Neural cell (in vitro differentiated cells): ENCODE measurements around the gene HMGCS2. TPM values are rescaled to one million over a fixed set of nuclear protein-coding genes. Genes with fewer than 3 reads are reported as not detected.

Source experiments
- H2AFZ ChIP-seq: fragments of 200-600, 300-800 bp; sonication (generic), shearing (Covaris generic); 2 replicates; pipeline ENCODE4 v1.6.0; 2014; ENCODE audit warnings: low read depth, mild to moderate bottlenecking, antibody characterized with exemption, low read length, moderate library complexity
- H3F3A ChIP-seq: fragments of 200-600 bp; shearing (Covaris generic); 2 replicates; pipeline ENCODE4 v1.6.1; 2016; ENCODE audit warnings: mild to moderate bottlenecking, moderate library complexity, mixed read lengths, antibody characterized with exemption, low read length; ENCODE audit not compliant: insufficient read depth, poor library complexity, severe bottlenecking
- H3K27ac ChIP-seq: fragments of 200-600, 300-800 bp; sonication (generic), shearing (Covaris generic); 2 replicates; pipeline ENCODE4 v1.5.1; 2014; ENCODE audit warnings: mild to moderate bottlenecking, low read length, moderate library complexity
- H3K27me3 ChIP-seq: fragments of 300-800, 200-600 bp; sonication (generic), shearing (Covaris generic); 2 replicates; pipeline ENCODE4 v1.6.0; 2014; ENCODE audit warnings: mild to moderate bottlenecking, low read depth, low read length, moderate library complexity; ENCODE audit not compliant: insufficient read depth
- H3K36me3 ChIP-seq: fragments of 300-800, 200-600 bp; sonication (generic), shearing (Covaris generic); 2 replicates; pipeline ENCODE4 v1.5.1; 2014; ENCODE audit warnings: mild to moderate bottlenecking, antibody characterized with exemption, low read length, moderate library complexity; ENCODE audit not compliant: insufficient read depth
- H3K4me2 ChIP-seq: fragments of 300-800, 200-600 bp; sonication (generic), shearing (Covaris generic); 2 replicates; pipeline ENCODE4 v1.6.0; 2014; ENCODE audit warnings: mild to moderate bottlenecking, low read length
- H3K4me3 ChIP-seq: fragments of 300-800, 200-600 bp; sonication (generic), shearing (Covaris generic); 2 replicates; pipeline ENCODE4 v1.5.1; 2014; ENCODE audit warnings: mild to moderate bottlenecking, low read length, moderate library complexity
- H3K79me2 ChIP-seq: fragments of 200-600 bp; shearing (Covaris generic); replicated peaks from 2 replicates; pipeline ENCODE4 v1.6.0; 2014; ENCODE audit warnings: mild to moderate bottlenecking, low read length, moderate library complexity; ENCODE audit not compliant: insufficient read depth
- H3K9ac ChIP-seq: fragments of 300-800, 200-600 bp; sonication (generic), shearing (Covaris generic); 2 replicates; pipeline ENCODE4 v1.6.1; 2016; ENCODE audit warnings: mild to moderate bottlenecking, low read length, mixed read lengths
- H3K9me2 ChIP-seq: fragments of 200-600 bp; shearing (Covaris generic); 2 replicates; pipeline ENCODE4 v1.6.1; 2016; ENCODE audit warnings: mild to moderate bottlenecking, low read length, mixed read lengths; ENCODE audit not compliant: insufficient read depth
- H3K9me3 ChIP-seq: fragments of 200-600, 300-800 bp; sonication (generic), shearing (Covaris generic); 2 replicates; pipeline ENCODE4 v1.6.1; 2016; ENCODE audit warnings: mild to moderate bottlenecking, mixed run types, low read length, moderate library complexity, mixed read lengths
- H4K20me1 ChIP-seq: fragments of 200-600 bp; shearing (Covaris generic); 2 replicates; pipeline ENCODE4 v1.6.1; 2016; ENCODE audit warnings: mild to moderate bottlenecking, mixed run types; ENCODE audit not compliant: insufficient read depth
- EP300 ChIP-seq: fragments of 450-650 bp; conservative IDR thresholded peaks from 2 replicates; pipeline ENCODE4 v1.6.1; 2014; ENCODE audit warnings: antibody characterized with exemption, mild to moderate bottlenecking, moderate library complexity; ENCODE audit not compliant: poor library complexity, severe bottlenecking
- EZH2 ChIP-seq: fragments of 200-600, 300-800 bp; shearing (Covaris generic), sonication (generic); IDR thresholded peaks from 2 replicates; pipeline ENCODE4 v1.6.1; 2014; ENCODE audit warnings: antibody characterized with exemption, low read length, borderline replicate concordance, mild to moderate bottlenecking; ENCODE audit not compliant: insufficient read depth, poor library complexity, severe bottlenecking
- MXI1 ChIP-seq: fragments of 450-650 bp; conservative IDR thresholded peaks from 2 replicates; pipeline ENCODE4 v1.6.1; 2014; ENCODE audit warnings: antibody characterized with exemption, mild to moderate bottlenecking; ENCODE audit not compliant: poor library complexity, severe bottlenecking
- POLR2AphosphoS5 ChIP-seq: IDR thresholded peaks from 2 replicates; pipeline ENCODE4 v1.6.1; 2012
- RAD21 ChIP-seq: fragments of 450-650 bp; conservative IDR thresholded peaks from 2 replicates; pipeline ENCODE4 v1.6.1; 2014; ENCODE audit warnings: antibody characterized with exemption, mild to moderate bottlenecking, moderate library complexity
- SMC3 ChIP-seq: fragments of 450-650 bp; conservative IDR thresholded peaks from 2 replicates; pipeline ENCODE4 v1.6.1; 2014; ENCODE audit warnings: antibody characterized with exemption, mild to moderate bottlenecking, moderate library complexity; ENCODE audit not compliant: poor library complexity
- TAF1 ChIP-seq: IDR thresholded peaks from 2 replicates; pipeline ENCODE4 v1.6.1; 2012; ENCODE audit warnings: low read depth
- polyA plus RNA-seq: library from polyadenylated mRNA; depleted of rRNA; stranded (reverse); fragments of >200 nt; gene quantifications from 2 replicates; pipeline ENCODE4 v1.2.3, GENCODE V29; 2014
- TF ChIP-seq, protein P1 (sequence below): fragments of 450-650 bp; IDR thresholded peaks from 2 replicates; pipeline ENCODE4 v1.5.1; 2014; ENCODE audit warnings: antibody characterized with exemption, mild to moderate bottlenecking, moderate library complexity; ENCODE audit not compliant: poor library complexity, severe bottlenecking
- TF ChIP-seq, protein P2 (sequence below): IDR thresholded peaks from 2 replicates; pipeline ENCODE4 v1.6.1; 2012; ENCODE audit warnings: borderline replicate concordance

HMGCS2 gene
- polyA plus RNA-seq, 1 donor from 2014 or later = not detected

DNA sequence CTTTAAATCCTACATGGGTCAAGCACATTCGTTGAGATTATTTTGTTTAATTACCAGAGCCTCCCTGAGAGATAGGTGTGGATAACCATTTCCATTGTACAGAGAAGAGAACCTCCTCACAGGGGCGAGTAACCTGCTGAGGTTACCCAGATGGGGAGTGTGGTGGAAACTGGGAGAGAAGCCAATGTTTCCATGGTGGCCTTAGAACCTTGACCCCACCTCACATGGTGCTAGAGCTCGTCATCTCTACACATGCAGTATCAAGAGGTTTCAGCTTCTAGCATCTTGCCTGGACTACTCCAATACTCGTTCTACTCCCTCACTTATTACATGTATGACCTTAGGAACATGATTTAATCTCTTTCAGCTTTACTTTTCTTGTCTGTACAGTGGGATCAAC is 37.8 kb upstream of the HMGCS2 start:
- H3K4me2 ChIP-seq = no peak overlapping the region
- no peak overlapping the region for H3K9ac ChIP-seq
- no peaks in the 10 kb centered on the region for H3K27me3 ChIP-seq
- H2AFZ ChIP-seq = no peak overlapping the region
- no peaks in the 10 kb centered on the region for H3K79me2 ChIP-seq
- H4K20me1 ChIP-seq = no peaks in the 10 kb centered on the region
- H3K36me3 ChIP-seq = no peaks in the 10 kb centered on the region
- no peak overlapping the region for H3K27ac ChIP-seq
- H3F3A ChIP-seq = no peaks in the 10 kb centered on the region
- no peak overlapping the region for H3K4me3 ChIP-seq
- H3K9me2 ChIP-seq = no peaks in the 10 kb centered on the region
- no peaks in the 10 kb centered on the region for H3K9me3 ChIP-seq
- TF ChIP-seq SMC3 = no peak
- TF ChIP-seq, protein P1, sequence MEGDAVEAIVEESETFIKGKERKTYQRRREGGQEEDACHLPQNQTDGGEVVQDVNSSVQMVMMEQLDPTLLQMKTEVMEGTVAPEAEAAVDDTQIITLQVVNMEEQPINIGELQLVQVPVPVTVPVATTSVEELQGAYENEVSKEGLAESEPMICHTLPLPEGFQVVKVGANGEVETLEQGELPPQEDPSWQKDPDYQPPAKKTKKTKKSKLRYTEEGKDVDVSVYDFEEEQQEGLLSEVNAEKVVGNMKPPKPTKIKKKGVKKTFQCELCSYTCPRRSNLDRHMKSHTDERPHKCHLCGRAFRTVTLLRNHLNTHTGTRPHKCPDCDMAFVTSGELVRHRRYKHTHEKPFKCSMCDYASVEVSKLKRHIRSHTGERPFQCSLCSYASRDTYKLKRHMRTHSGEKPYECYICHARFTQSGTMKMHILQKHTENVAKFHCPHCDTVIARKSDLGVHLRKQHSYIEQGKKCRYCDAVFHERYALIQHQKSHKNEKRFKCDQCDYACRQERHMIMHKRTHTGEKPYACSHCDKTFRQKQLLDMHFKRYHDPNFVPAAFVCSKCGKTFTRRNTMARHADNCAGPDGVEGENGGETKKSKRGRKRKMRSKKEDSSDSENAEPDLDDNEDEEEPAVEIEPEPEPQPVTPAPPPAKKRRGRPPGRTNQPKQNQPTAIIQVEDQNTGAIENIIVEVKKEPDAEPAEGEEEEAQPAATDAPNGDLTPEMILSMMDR = no peak
- TF ChIP-seq, protein P2, sequence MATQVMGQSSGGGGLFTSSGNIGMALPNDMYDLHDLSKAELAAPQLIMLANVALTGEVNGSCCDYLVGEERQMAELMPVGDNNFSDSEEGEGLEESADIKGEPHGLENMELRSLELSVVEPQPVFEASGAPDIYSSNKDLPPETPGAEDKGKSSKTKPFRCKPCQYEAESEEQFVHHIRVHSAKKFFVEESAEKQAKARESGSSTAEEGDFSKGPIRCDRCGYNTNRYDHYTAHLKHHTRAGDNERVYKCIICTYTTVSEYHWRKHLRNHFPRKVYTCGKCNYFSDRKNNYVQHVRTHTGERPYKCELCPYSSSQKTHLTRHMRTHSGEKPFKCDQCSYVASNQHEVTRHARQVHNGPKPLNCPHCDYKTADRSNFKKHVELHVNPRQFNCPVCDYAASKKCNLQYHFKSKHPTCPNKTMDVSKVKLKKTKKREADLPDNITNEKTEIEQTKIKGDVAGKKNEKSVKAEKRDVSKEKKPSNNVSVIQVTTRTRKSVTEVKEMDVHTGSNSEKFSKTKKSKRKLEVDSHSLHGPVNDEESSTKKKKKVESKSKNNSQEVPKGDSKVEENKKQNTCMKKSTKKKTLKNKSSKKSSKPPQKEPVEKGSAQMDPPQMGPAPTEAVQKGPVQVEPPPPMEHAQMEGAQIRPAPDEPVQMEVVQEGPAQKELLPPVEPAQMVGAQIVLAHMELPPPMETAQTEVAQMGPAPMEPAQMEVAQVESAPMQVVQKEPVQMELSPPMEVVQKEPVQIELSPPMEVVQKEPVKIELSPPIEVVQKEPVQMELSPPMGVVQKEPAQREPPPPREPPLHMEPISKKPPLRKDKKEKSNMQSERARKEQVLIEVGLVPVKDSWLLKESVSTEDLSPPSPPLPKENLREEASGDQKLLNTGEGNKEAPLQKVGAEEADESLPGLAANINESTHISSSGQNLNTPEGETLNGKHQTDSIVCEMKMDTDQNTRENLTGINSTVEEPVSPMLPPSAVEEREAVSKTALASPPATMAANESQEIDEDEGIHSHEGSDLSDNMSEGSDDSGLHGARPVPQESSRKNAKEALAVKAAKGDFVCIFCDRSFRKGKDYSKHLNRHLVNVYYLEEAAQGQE = no peak
- no peak for TF ChIP-seq MXI1
- no peak for TF ChIP-seq POLR2AphosphoS5
- no peak for TF ChIP-seq TAF1
- no peak for TF ChIP-seq EZH2
- no peak for TF ChIP-seq RAD21
- TF ChIP-seq EP300 = no peak

DNA sequence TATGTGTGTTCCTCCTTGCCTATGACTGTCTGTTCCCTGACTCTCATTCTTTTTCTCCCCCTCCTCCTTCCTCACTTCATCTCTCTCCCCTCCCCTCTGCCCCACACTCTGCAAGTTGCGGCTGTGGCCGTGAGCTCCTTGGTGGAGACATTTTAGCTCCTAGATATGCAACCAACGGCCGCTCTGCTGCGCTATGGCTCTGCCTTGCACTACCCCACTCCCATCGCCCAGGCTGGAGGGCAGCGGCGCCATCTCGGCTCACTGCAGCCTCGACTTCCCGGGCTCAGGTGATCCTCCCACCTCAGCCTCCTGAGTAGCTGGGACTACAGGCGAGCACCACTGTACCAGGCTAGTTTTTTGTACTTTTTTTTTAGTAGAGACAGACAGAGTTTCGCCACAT is 37.0 kb upstream of the HMGCS2 start:
- H3K9me2 ChIP-seq = no peaks in the 10 kb centered on the region
- H3F3A ChIP-seq = no peaks in the 10 kb centered on the region
- no peaks in the 10 kb centered on the region for H3K9me3 ChIP-seq
- no peaks in the 10 kb centered on the region for H3K27me3 ChIP-seq
- H3K4me2 ChIP-seq = no peak overlapping the region
- H3K4me3 ChIP-seq = no peak overlapping the region
- no peak overlapping the region for H3K27ac ChIP-seq
- no peak for TF ChIP-seq EZH2
- TF ChIP-seq, protein P1 = no peak
- no peak for TF ChIP-seq EP300
- no peak for TF ChIP-seq SMC3
- TF ChIP-seq, protein P2 = no peak
- no peak for TF ChIP-seq POLR2AphosphoS5
- TF ChIP-seq MXI1 = no peak
- no peak for TF ChIP-seq TAF1
- no peak for TF ChIP-seq RAD21
- H3K36me3 ChIP-seq = no peaks in the 10 kb centered on the region
- no peaks in the 10 kb centered on the region for H3K79me2 ChIP-seq
- no peak overlapping the region for H2AFZ ChIP-seq
- H4K20me1 ChIP-seq = no peaks in the 10 kb centered on the region
- no peak overlapping the region for H3K9ac ChIP-seq
